OCI-LY3 (cell line): ENCODE results near the gene CKS2.

Source experiments
- CTCF ChIP-seq: fragments of 200-600, 300-600 bp; sonication (generic); IDR thresholded peaks from 2 replicates; pipeline ENCODE4 v1.5.1; 2014; ENCODE audit warnings: antibody characterized with exemption, low read length, low read depth
- EZH2phosphoT487 ChIP-seq: fragments of 200-600 bp; shearing (Covaris generic); IDR thresholded peaks from 2 replicates; pipeline ENCODE4 v1.6.1; 2018; ENCODE audit warnings: antibody characterized with exemption, mixed run types, low read depth

DNA sequence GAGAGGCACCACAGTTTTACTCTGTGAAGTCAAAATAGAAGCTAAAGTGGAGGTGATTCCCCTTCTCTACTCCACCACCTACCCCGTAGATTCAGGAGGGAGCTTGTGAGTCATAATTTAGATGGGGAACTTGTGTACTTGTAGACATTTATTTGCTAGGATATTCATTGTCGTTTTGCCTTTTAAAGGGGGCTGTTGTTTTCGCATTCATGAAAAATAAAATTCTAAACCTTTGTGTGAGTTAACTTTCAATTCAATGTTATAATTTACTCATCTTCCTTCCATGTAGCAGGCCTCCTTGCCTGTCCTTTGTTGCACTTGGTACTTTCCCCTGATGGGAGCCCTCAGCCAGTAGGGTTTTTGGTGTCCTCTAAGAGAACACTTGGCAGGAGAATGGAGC, 29.3 kb downstream of the CKS2 start:
- TF ChIP-seq CTCF, result no peak
- TF ChIP-seq EZH2phosphoT487, result no peak
